Smooth muscle cell (in vitro differentiated cells): Measurements from ENCODE around the gene AGT. TPM values are rescaled to one million over a fixed set of nuclear protein-coding genes. Genes with fewer than 3 reads are reported as not detected.
"Not testable (repeated sequence)": the region's sequence is repeated elsewhere in the genome, so short reads cannot be mapped to it uniquely, and the experiment has no call there.

ENCODE experiments used
- DNase-seq: peaks from one replicate; lab custom pipeline; 2025; ENCODE audit not compliant: unreplicated experiment; lab: John Stamatoyannopoulos, UW
- H2AFZ ChIP-seq: fragments of 200-600 bp; sonication (generic); 2 replicates; pipeline ENCODE4 v1.6.0; 2016; ENCODE audit warnings: antibody characterized with exemption, low read depth, mild to moderate bottlenecking
- H3F3A ChIP-seq: fragments of 200-600 bp; sonication (generic); 2 replicates; pipeline ENCODE4 v1.6.0; 2017; ENCODE audit warnings: antibody characterized with exemption, low read depth
- H3K27ac ChIP-seq: fragments of 200-600 bp; sonication (generic); 2 replicates; pipeline ENCODE4 v1.5.1; 2016; ENCODE audit warnings: low read depth, mild to moderate bottlenecking
- H3K27me3 ChIP-seq: fragments of 200-600 bp; sonication (generic); 2 replicates; pipeline ENCODE4 v1.6.1; 2016; ENCODE audit warnings: low read depth, mild to moderate bottlenecking
- H3K36me3 ChIP-seq: fragments of 200-600 bp; sonication (generic); 2 replicates; pipeline ENCODE4 v1.5.1; 2016; ENCODE audit warnings: low read depth
- H3K4me1 ChIP-seq: fragments of 200-600 bp; sonication (generic); 2 replicates; pipeline ENCODE4 v1.5.1; 2016; ENCODE audit warnings: low read depth
- H3K4me2 ChIP-seq: fragments of 200-600 bp; sonication (generic); 2 replicates; pipeline ENCODE4 v1.6.0; 2016; ENCODE audit warnings: mild to moderate bottlenecking
- H3K4me3 ChIP-seq: fragments of 200-600 bp; sonication (generic); 2 replicates; pipeline ENCODE4 v1.5.1; 2016; ENCODE audit warnings: mild to moderate bottlenecking
- H3K79me2 ChIP-seq: fragments of 200-600 bp; sonication (generic); 2 replicates; pipeline ENCODE4 v1.6.0; 2016; ENCODE audit warnings: low read depth, mild to moderate bottlenecking
- H3K9ac ChIP-seq: fragments of 200-600 bp; sonication (generic); 2 replicates; pipeline ENCODE4 v1.6.0; 2016; ENCODE audit warnings: low read depth
- H3K9me3 ChIP-seq: fragments of 200-600 bp; sonication (generic); replicated peaks from 2 replicates; pipeline ENCODE4 v1.5.1; 2016; ENCODE audit warnings: low read depth
- H4K20me1 ChIP-seq: fragments of 200-600 bp; sonication (generic); 2 replicates; pipeline ENCODE4 v1.6.0; 2016; ENCODE audit warnings: low read depth
- CTCF ChIP-seq: fragments of 200-600 bp; sonication (generic); IDR thresholded peaks from 2 replicates; pipeline ENCODE4 v1.5.1; 2017; ENCODE audit warnings: borderline replicate concordance, mild to moderate bottlenecking, antibody characterized with exemption; ENCODE audit not compliant: insufficient read depth, poor library complexity, severe bottlenecking
- WGBS: methylation state at CpG from one replicate; pipeline ENCODE4 v1.1.7; 2016; ENCODE audit warnings: low lambda C conversion rate; 5-methylcytosine and 5-hydroxymethylcytosine counted together
- polyA plus RNA-seq: library from polyadenylated mRNA; unstranded; fragments of >200 nt; fragmentation: Nextera tagmentation; extraction: Ambion mirVana; gene quantifications from 2 replicates; pipeline ENCODE4 v1.2.1, GENCODE V29; 2016
- total RNA-seq: library from RNA; depleted of rRNA; stranded (reverse); fragments of >200 nt; gene quantifications from 2 replicates; pipeline ENCODE4 v1.2.3, GENCODE V29; 2014

The AGT gene
- total and polyA plus RNA-seq, 2 experiments from 2014 or later = 0.31 to 3.0 TPM

- Histone ChIP-seq H3K4me2 (no peak overlapping the region), H3K4me3 (no peak overlapping the region), H3F3A (no peaks in the 10 kb centered on the region), H4K20me1 (no peaks in the 10 kb centered on the region), H3K4me1 (no peaks in the 10 kb centered on the region), H3K79me2 (no peaks in the 10 kb centered on the region), H3K27me3 (no peaks in the 10 kb centered on the region), H2AFZ (no peak overlapping the region), H3K27ac (no peak overlapping the region), H3K9ac (no peak overlapping the region), H3K36me3 (no peaks in the 10 kb centered on the region), H3K9me3 (no peaks in the 10 kb centered on the region)
- WGBS = 94% methylated on average over 17 of the region's 17 CpGs
- no peak for TF ChIP-seq CTCF
- DNase-seq = no peak
These were observed 12.5 kb downstream of the AGT start for GRCh38 chr1:230701434-230701833.

- DNase-seq = no peak
- TF ChIP-seq CTCF = no peak
- no peaks in the 10 kb centered on the region for H3F3A ChIP-seq
- H3K4me3 ChIP-seq = no peak overlapping the region
- H3K9me3 ChIP-seq = no peaks in the 10 kb centered on the region
- no peak overlapping the region for H3K4me2 ChIP-seq
- H2AFZ ChIP-seq = no peak overlapping the region
- H3K9ac ChIP-seq = no peak overlapping the region
- WGBS = 83% methylated on average over 4 of the region's 4 CpGs
- no peaks in the 10 kb centered on the region for H4K20me1 ChIP-seq
- H3K27me3 ChIP-seq = no peaks in the 10 kb centered on the region
- H3K27ac ChIP-seq = no peak overlapping the region
- H3K79me2 ChIP-seq = no peaks in the 10 kb centered on the region
- H3K36me3 ChIP-seq = no peaks in the 10 kb centered on the region
- H3K4me1 ChIP-seq = no peaks in the 10 kb centered on the region
These were observed 13.8 kb downstream of the AGT start for GRCh38 chr1:230700132-230700531.

- no peak for TF ChIP-seq CTCF
- Histone ChIP-seq H3K4me2 (no peak overlapping the region), H3K4me3 (no peak overlapping the region), H3K27ac (no peak overlapping the region), H2AFZ (no peak overlapping the region), H3K27me3 (no peaks in the 10 kb centered on the region), H4K20me1 (no peaks in the 10 kb centered on the region), H3K9ac (no peak overlapping the region), H3K79me2 (no peaks in the 10 kb centered on the region), H3K9me3 (no peaks in the 10 kb centered on the region), H3K36me3 (no peaks in the 10 kb centered on the region), H3K4me1 (no peaks in the 10 kb centered on the region), H3F3A (no peaks in the 10 kb centered on the region)
- DNase-seq = no peak
- WGBS = 92% methylated on average over 1 of the region's 1 CpG
These were observed 14.2 kb downstream of the AGT start for GRCh38 chr1:230699716-230700115.

GRCh38 chr1:230698964-230699363 is 15.0 kb downstream of the AGT start:
- not testable (repeated sequence) for H2AFZ ChIP-seq, H3K9me3 ChIP-seq, H4K20me1 ChIP-seq, H3K27me3 ChIP-seq, H3K27ac ChIP-seq, H3K4me2 ChIP-seq, DNase-seq, H3K4me1 ChIP-seq, H3K79me2 ChIP-seq, H3K9ac ChIP-seq, H3K4me3 ChIP-seq, H3K36me3 ChIP-seq, H3F3A ChIP-seq
